Osteoblast (primary cell): ENCODE measurements around the gene ZFPL1. TPM values are rescaled to one million over a fixed set of nuclear protein-coding genes. Genes with fewer than 3 reads are reported as not detected.

ENCODE experiments used
- DNase-seq: peaks from one replicate; pipeline ENCODE4 v3.0.0; 2011; ENCODE audit warnings: low spot score, mixed read lengths; ENCODE audit not compliant: insufficient read length; ENCODE audit errors: missing footprints
- H2AFZ ChIP-seq: 2 replicates; pipeline ENCODE4 v1.6.0; 2011; ENCODE audit warnings: mild to moderate bottlenecking, low read length
- H3K27ac ChIP-seq: 2 replicates; pipeline ENCODE4 v1.5.1; 2011; ENCODE audit warnings: mild to moderate bottlenecking, low read depth, low read length, moderate library complexity
- H3K27me3 ChIP-seq: 2 replicates; pipeline ENCODE4 v1.6.0; 2012; ENCODE audit warnings: mild to moderate bottlenecking, control low read depth, inconsistent platforms, low read length, moderate library complexity; ENCODE audit not compliant: insufficient read depth
- H3K36me3 ChIP-seq: 2 replicates; pipeline ENCODE4 v1.5.1; 2011; ENCODE audit warnings: mild to moderate bottlenecking, low read length, control low read depth, moderate library complexity; ENCODE audit not compliant: insufficient read depth
- H3K4me1 ChIP-seq: 2 replicates; pipeline ENCODE4 v1.5.1; 2011; ENCODE audit warnings: mild to moderate bottlenecking, low read length, control low read depth, moderate library complexity; ENCODE audit not compliant: insufficient read depth
- H3K4me2 ChIP-seq: 2 replicates; pipeline ENCODE4 v1.6.0; 2011; ENCODE audit warnings: mild to moderate bottlenecking, low read length; ENCODE audit not compliant: insufficient read depth
- H3K4me3 ChIP-seq: fragments of 200-600 bp; sonication (generic); 3 replicates; pipeline ENCODE4 v1.5.1; 2012; ENCODE audit warnings: mild to moderate bottlenecking, low read length, inconsistent platforms; ENCODE audit not compliant: insufficient read depth
- H3K79me2 ChIP-seq: 2 replicates; pipeline ENCODE4 v1.6.0; 2012; ENCODE audit warnings: mild to moderate bottlenecking, low read length, control low read depth, inconsistent platforms; ENCODE audit not compliant: insufficient read depth
- H3K9me3 ChIP-seq: 2 replicates; pipeline ENCODE4 v1.5.1; 2011; ENCODE audit warnings: low read depth, low read length, control low read depth
- H4K20me1 ChIP-seq: 2 replicates; pipeline ENCODE4 v1.6.0; 2012; ENCODE audit warnings: mild to moderate bottlenecking, low read length, control low read depth; ENCODE audit not compliant: insufficient read depth
- CTCF ChIP-seq: IDR thresholded peaks from 2 replicates; pipeline ENCODE4 v1.5.1; 2011; ENCODE audit warnings: mild to moderate bottlenecking, low read depth, low read length, moderate library complexity; ENCODE audit errors: extremely low read depth
- total RNA-seq: library from RNA; depleted of rRNA; stranded (reverse); fragments of >200 nt; gene quantifications from 2 replicates; pipeline ENCODE4 v1.2.3, GENCODE V29; 2012

ZFPL1 gene
- total RNA-seq, 1 donor: 39.4 TPM

- Histone ChIP-seq H3K4me3 (no peak overlapping the region), H3K79me2 (peaks cover 9% of the 10 kb centered on the region), H3K9me3 (no peaks in the 10 kb centered on the region), H3K4me2 (no peak overlapping the region), H3K4me1 (peaks cover 14% of the 10 kb centered on the region), H3K27me3 (no peaks in the 10 kb centered on the region), H3K27ac (no peak overlapping the region), H3K36me3 (peaks cover 3% of the 10 kb centered on the region), H2AFZ (no peak overlapping the region), H4K20me1 (peaks cover 15% of the 10 kb centered on the region)
- TF ChIP-seq CTCF: no peak
- DNase-seq: no peak
Measured at GRCh38 chr11:65109231-65110198, 25.5 kb downstream of the ZFPL1 start.

GRCh38 chr11:65110354-65110861 lies 26.4 kb downstream of the ZFPL1 start:
- Histone ChIP-seq H3K36me3 (peaks cover 3% of the 10 kb centered on the region), H3K4me2 (peak overlapping the region; percentile 42), H3K27me3 (no peaks in the 10 kb centered on the region), H4K20me1 (peaks cover 15% of the 10 kb centered on the region), H3K27ac (no peak overlapping the region), H3K4me3 (peak overlapping the region; percentile 30), H3K4me1 (peaks cover 14% of the 10 kb centered on the region), H2AFZ (peak overlapping the region; percentile 6), H3K79me2 (peaks cover 9% of the 10 kb centered on the region), H3K9me3 (no peaks in the 10 kb centered on the region)
- TF ChIP-seq CTCF: peak; percentile 96
- peak; percentile 99 for DNase-seq

GRCh38 chr11:65111159-65111743 lies 27.2 kb downstream of the ZFPL1 start:
- peaks cover 18% of the 10 kb centered on the region for H4K20me1 ChIP-seq
- no peak for TF ChIP-seq CTCF
- no peaks in the 10 kb centered on the region for H3K27me3 ChIP-seq
- no peak overlapping the region for H2AFZ ChIP-seq
- DNase-seq: no peak
- peaks cover 18% of the 10 kb centered on the region for H3K4me1 ChIP-seq
- H3K79me2 ChIP-seq: peaks cover 14% of the 10 kb centered on the region
- H3K36me3 ChIP-seq: peaks cover 11% of the 10 kb centered on the region
- peak overlapping the region; percentile 67 for H3K4me3 ChIP-seq
- peak overlapping the region; percentile 92 for H3K4me2 ChIP-seq
- H3K9me3 ChIP-seq: no peaks in the 10 kb centered on the region
- H3K27ac ChIP-seq: no peak overlapping the region
